ENCODE results near the gene AASDH.

The AASDH gene

GRCh38 chr4:56315543-56315942 is 71.7 kb downstream of the AASDH start:
- no peak for DNase-seq (ENCODE audit: low read depth in 2 of 2)

DNA sequence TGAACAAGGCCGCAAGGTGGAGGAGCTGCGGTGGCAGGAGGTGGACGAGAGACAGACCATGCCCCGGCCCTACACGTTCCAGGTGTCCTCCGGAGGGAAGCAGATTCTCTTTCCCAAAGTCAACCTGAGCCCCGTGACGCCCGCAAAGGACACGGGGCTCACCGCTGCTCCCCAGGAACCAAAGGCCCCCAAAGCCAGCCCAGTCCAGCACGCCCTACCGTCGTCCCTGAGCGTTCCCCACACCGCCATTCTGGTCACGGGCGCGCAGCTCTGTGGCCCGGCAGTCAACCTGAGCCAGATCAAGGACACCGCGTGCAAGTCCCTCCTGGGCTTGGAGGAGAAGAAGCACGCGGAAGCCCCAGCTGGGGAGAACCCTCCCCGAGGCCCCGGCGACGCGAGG is 72.2 kb downstream of the AASDH start:
- no peak for DNase-seq (ENCODE audit: low read depth in 2 of 2)

DNA sequence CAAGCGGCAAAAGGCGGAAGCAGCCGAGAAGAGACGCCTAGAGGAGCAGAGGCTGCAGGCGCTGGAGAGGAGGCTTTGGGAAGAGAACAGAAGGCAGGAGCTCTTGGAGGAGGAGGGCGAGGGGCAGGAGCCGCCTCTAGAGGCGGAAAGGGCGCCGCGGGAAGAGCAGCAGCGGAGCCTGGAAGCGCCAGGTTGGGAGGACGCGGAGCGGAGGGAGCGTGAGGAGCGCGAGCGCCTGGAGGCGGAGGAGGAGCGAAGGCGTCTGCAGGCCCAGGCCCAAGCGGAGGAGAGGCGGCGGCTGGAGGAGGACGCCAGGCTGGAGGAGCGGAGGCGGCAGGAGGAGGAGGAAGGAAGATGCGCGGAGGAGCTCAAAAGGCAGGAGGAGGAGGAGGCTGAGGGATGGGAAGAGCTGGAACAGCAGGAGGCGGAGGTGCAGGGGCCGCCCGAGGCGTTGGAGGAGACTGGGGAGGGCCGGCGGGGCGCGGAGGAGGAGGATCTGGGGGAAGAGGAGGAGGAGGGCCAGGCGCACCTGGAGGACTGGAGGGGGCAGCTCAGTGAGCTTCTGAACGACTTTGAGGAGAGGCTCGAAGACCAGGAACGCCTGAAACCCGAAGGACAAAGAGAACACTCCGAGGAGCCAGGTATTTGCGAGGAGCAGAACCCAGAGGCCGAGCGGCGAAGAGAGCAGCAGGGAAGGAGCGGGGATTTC is 72.9 kb downstream of the AASDH start:
- DNase-seq (ENCODE audit: low read depth in 2 of 2), result no peak

GRCh38 chr4:56313132-56313531 is 74.2 kb downstream of the AASDH start:
- no peak for DNase-seq (ENCODE audit: low read depth in 2 of 2)

DNA sequence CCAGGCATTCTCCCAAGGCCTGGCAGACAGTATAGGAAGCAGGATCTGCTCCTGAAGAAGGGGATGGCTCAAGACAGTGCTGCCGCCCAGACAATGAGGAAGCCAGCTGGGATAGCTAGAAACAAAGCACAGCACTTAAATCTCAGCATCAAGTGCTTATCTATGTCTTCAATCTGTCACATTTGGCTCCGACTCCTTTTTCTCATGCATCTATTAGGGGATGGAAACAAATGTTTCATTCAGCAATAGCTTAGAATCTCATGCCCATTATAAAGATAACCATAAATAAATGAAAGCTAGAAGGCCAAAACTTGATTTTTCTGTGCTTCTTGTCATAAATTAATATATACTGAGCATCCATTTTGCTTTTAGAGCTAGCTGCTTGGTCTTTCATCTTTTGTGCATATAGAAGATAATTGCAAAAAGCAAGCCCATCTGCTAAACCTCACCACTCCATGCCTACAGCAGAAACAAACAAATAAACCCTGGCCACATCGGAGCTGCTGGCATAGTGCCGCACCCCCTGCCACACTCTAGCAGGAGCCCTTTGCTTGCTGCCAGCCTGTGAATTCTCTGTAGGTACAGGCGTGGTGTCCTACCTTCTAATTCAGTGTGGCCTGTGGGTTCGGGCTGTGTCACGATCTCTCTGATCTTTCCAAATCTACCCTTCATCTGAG is 75.9 kb downstream of the AASDH start:
- no peak for DNase-seq (ENCODE audit: low read depth in 2 of 2)

- no peak for DNase-seq (ENCODE audit: low read depth in 2 of 2)
These were observed 76.7 kb downstream of the AASDH start for GRCh38 chr4:56310401-56311125.

DNA sequence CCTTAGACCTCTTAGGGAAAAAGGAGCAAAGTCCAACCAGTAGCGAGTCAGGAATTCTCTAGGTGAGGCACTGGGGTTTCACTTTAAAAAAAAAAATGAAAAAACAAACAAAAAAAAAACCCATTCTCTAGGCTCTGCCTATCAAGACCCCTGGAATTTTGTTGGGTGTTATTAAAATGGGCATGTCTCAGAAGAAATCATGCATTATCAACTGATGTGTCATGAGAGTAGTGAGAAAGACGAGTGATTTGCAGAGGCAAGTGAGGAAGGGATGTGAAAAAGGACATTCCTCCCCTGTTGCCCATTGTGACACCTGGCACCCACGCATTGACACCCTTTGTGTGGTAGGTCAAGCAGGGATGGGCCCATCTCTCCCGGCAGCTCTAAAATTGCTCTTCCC is 78.9 kb downstream of the AASDH start:
- no peak for DNase-seq (ENCODE audit: low read depth in 2 of 2)

GRCh38 chr4:56307423-56307822 is 79.9 kb downstream of the AASDH start:
- no peak for DNase-seq (ENCODE audit: low read depth in 2 of 2)

DNA sequence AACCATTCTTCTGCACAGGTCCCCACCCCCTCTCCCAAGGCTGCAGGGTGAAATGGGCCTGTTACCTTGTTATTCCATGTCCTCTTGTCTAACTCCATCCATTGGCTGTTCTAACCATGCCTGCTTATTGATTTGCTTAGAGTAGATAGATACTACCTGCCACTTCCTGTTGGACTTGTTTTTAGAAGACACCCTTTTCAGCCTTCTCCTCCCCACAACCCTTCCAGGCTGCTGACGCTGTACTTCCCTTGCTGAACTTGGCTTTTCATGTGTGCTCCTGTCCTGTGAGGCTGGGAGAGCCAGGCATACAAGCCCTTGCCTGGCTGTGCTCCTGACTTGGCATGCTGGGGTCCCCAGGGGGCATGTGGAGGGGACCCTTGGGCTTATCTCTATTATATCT is 81.9 kb downstream of the AASDH start:
- no peak for DNase-seq (ENCODE audit: low read depth in 2 of 2)

- no peak for DNase-seq (ENCODE audit: low read depth in 2 of 2)
These were observed 83.4 kb downstream of the AASDH start for GRCh38 chr4:56303921-56304320.

- DNase-seq (ENCODE audit: low read depth in 2 of 2), result no peak
These were observed 84.5 kb downstream of the AASDH start for GRCh38 chr4:56302760-56303159.

GRCh38 chr4:56301997-56302496 is 85.2 kb downstream of the AASDH start:
- DNase-seq (ENCODE audit: low read depth in 2 of 2), result no peak

GRCh38 chr4:56301181-56301996 is 85.9 kb downstream of the AASDH start:
- DNase-seq (ENCODE audit: low read depth in 2 of 2), result peak; percentile 74 to 77

DNA sequence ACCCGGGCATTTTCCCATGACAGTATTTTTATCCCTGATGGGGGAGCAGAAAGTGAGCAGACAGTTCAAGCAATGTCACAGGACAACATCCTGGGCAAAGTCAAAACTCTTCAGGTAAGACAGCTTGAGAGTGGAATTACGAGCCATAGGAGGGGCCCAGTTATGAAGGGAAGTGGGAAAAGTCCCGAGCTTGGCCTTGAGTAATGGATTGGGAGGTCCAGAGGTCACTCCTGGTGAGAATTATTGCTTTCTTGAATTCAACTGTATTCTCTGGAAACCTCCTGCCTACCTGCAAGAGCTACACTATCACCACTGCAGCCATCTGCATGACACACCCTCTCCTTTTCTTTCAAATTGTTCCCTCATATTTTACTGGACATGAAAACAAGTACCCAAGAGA is 89.1 kb downstream of the AASDH start:
- no peak for DNase-seq (ENCODE audit: low read depth in 2 of 2)

- DNase-seq (ENCODE audit: low read depth in 2 of 2), result no peak
These were observed 89.5 kb downstream of the AASDH start for GRCh38 chr4:56297776-56298175.

DNA sequence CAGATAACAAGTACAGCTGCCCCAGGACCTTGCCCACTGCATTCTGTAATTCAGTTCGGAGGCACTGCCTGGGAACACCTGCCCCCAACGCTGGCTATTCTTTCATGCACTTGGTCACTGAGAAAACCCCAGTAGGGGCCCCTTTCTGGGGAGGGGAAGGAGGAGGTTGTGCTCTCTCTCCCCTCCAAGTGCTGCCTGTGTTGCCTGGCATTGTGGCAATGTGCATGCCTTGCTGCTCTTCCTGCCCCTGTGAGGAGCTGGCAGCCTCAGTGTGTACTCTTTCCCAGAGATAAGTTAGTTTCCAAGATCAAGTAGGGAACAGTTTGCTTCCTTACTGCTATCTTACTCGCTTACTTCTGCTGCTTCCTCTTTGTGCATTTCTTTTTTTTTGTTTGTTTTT is 90.8 kb downstream of the AASDH start:
- DNase-seq (ENCODE audit: low read depth in 2 of 2), result no peak

DNA sequence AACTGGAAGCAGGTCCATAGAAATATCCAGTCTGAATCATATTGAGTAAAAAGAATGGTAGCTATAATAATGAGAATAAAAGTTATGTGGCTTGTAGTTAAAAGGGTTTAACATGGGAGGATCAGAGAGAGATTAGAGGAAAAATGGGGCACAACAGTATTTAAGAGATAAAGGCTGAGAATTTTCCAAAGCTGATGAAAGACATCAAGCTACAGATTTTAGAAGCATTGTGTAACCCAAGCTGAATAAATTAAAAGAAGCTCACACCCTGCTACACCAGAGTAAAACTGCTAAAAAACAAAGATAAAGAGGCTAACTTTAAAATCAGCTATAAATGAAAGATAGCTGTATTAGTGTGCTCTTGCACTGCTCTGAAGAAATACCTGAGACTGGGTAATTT is 94.2 kb downstream of the AASDH start:
- no peak for DNase-seq (ENCODE audit: low read depth in 2 of 2)

GRCh38 chr4:56289934-56290333 is 97.4 kb downstream of the AASDH start:
- no peak for DNase-seq (ENCODE audit: low read depth in 2 of 2)

- DNase-seq (ENCODE audit: low read depth in 2 of 2), result no peak
These were observed 98.6 kb downstream of the AASDH start for GRCh38 chr4:56288663-56289062.
